Subcutaneous abdominal adipose tissue (tissue), 5 donors: ENCODE results near the gene SERTAD3.

Experiments used
- H3K27ac ChIP-seq: one replicate; pipeline ENCODE4 v1.7.0; 2013; ENCODE audit warnings: low read depth, mild to moderate bottlenecking, inconsistent platforms, low read length, moderate library complexity
- H3K27me3 ChIP-seq, 5 donors: one replicate each; pipeline ENCODE4 v1.7.0; 2013; ENCODE audit warnings: low read length in 5 of 5, inconsistent platforms in 1 of 5; ENCODE audit not compliant: control insufficient read depth in 5 of 5, insufficient read depth in 4 of 5
- H3K36me3 ChIP-seq, 5 donors: one replicate each; pipeline ENCODE4 v1.7.0; 2013; ENCODE audit warnings: low read length in 5 of 5; ENCODE audit not compliant: control insufficient read depth in 5 of 5, insufficient read depth in 5 of 5
- H3K4me1 ChIP-seq, 5 donors: one replicate each; pipeline ENCODE4 v1.7.0; 2013; ENCODE audit warnings: low read length in 5 of 5, mild to moderate bottlenecking in 3 of 5, moderate library complexity in 1 of 5; ENCODE audit not compliant: control insufficient read depth in 5 of 5, insufficient read depth in 5 of 5
- H3K4me3 ChIP-seq, 5 donors: one replicate each; pipeline ENCODE4 v1.7.0; 2013; ENCODE audit warnings: low read length in 5 of 5, low read depth in 1 of 5
- H3K9ac ChIP-seq, 5 donors: one replicate each; pipeline ENCODE4 v1.7.0; 2013; ENCODE audit warnings: low read length in 5 of 5, mild to moderate bottlenecking in 4 of 5, moderate library complexity in 3 of 5
- H3K9me3 ChIP-seq, 5 donors: one replicate each; pipeline ENCODE4 v1.7.0; 2013; ENCODE audit warnings: low read length in 5 of 5; ENCODE audit not compliant: control insufficient read depth in 5 of 5
- donor health status: healthy.
- donor health status: healthy.
- donor health status: healthy.
- donor health status: healthy.
- donor health status: healthy.

Gene SERTAD3

DNA sequence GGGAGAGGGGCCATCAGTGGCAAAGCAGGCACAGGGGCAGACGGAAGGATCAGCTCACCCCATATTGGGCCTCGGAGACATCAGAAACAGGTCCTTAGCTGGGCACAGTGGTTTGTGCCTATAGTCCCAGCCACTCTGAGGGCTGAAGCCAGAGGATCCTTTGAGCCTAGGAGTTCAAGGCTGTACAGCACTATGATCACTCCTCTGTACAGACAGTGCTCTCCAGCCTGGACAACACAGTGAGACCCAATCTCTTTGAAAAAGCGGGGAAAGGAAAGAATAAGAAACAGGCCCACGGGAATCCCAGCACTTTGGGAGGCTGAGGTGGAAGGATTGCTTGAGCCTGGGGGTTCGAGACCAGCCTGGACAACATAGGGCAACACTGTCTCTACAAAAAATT, 24.4 kb downstream of the SERTAD3 start:
- H3K9ac ChIP-seq: no peak overlapping the region
- peaks cover 0 to 14% (median 12%) of the 10 kb centered on the region in 5 donors for H3K36me3 ChIP-seq
- no peak overlapping the region for H3K27ac ChIP-seq
- H3K4me1 ChIP-seq: peaks cover 0 to 64% (median 41%) of the 10 kb centered on the region in 5 donors
- H3K27me3 ChIP-seq: no peaks in the 10 kb centered on the region
- H3K9me3 ChIP-seq: no peaks in the 10 kb centered on the region
- H3K4me3 ChIP-seq: no peak overlapping the region

DNA sequence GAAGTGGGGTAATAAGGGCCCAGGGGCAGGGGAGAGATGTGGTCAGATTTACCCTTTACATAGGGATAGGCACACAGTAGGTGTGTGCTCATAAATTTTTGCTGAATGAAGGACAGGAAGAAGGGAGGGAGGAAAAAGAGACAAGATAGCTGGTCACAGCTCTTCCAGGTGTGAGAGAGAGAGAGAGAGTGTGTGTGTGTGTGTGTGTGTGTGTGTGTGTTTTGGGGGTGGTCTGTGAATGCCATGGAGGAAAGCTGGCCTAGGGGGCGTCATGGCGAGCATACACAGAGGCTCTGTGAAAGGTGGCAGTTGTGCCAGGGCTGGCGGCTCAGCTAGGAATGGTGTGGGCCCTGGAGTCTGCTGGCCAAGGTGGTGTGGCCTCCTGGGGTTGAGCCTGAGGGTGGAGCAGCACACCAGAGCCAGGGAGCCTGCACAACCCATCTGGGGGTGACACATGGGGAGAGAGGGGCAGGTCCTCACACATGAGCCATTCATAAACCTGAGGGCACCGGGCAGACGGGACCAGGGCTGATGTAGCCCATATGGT, 25.0 kb downstream of the SERTAD3 start:
- Histone ChIP-seq H3K27me3 (no peaks in the 10 kb centered on the region), H3K9ac (no peak overlapping the region), H3K36me3 (peaks cover 0 to 14% (median 12%) of the 10 kb centered on the region in 5 donors), H3K4me1 (peaks cover 0 to 62% (median 39%) of the 10 kb centered on the region in 5 donors), H3K4me3 (no peak overlapping the region), H3K9me3 (no peaks in the 10 kb centered on the region), H3K27ac (no peak overlapping the region)

DNA sequence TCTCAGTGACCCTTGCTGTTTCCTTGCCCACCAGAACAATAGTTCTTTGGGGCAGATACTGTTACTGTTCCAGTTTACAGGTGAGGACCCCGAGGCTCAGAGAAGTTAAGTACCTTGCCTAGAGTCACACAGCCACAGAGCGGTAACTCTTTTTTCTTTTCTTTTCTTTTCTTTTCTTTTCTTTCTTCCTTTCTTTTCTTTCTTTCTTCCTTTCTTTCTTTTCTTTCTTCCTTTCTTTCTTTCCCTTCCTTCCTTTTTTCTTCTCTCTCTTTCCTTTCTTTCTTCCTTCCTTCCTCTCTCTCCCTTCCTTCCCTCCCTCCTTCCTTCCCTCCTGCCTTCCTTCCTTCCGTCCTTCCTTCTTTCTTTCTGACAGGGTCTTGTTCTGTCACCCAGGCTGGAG, 26.1 kb downstream of the SERTAD3 start:
- H3K27ac ChIP-seq: peak overlapping the region; percentile 75
- peaks cover 0 to 59% (median 31%) of the 10 kb centered on the region in 5 donors for H3K4me1 ChIP-seq
- peak overlapping the region in 2 of 5 donors; percentile 48 to 60 for H3K9ac ChIP-seq
- H3K36me3 ChIP-seq: peaks cover 0 to 10% (median 8%) of the 10 kb centered on the region in 5 donors
- no peaks in the 10 kb centered on the region for H3K27me3 ChIP-seq
- no peak overlapping the region for H3K4me3 ChIP-seq
- no peaks in the 10 kb centered on the region for H3K9me3 ChIP-seq

DNA sequence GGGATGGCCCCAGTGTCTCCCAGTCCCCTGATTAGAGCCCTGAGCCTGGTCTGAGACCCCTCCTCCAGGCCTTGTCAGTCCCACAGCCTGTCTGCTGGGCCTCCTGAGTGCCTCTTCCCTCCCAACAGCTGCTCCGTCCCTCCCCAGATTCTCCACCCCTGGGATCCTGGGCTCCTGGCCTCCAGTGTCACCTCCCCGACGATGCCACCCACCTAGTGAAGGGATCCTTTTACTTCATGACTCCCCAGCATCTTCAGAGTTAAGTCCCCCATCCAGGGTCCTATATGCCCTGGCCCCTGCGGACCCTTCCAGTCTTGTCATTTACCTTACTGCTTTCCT, 26.5 kb downstream of the SERTAD3 start:
- no peaks in the 10 kb centered on the region for H3K9me3 ChIP-seq
- peak overlapping the region in 2 of 5 donors; percentile 19 to 36 for H3K4me3 ChIP-seq
- H3K27ac ChIP-seq: peak overlapping the region; percentile 75
- H3K36me3 ChIP-seq: peaks cover 0 to 6% (median 4%) of the 10 kb centered on the region in 5 donors
- H3K9ac ChIP-seq: peak overlapping the region in 3 of 5 donors; percentile 14 to 60 (median 48)
- no peaks in the 10 kb centered on the region for H3K27me3 ChIP-seq
- peaks cover 0 to 55% (median 32%) of the 10 kb centered on the region in 5 donors for H3K4me1 ChIP-seq

DNA sequence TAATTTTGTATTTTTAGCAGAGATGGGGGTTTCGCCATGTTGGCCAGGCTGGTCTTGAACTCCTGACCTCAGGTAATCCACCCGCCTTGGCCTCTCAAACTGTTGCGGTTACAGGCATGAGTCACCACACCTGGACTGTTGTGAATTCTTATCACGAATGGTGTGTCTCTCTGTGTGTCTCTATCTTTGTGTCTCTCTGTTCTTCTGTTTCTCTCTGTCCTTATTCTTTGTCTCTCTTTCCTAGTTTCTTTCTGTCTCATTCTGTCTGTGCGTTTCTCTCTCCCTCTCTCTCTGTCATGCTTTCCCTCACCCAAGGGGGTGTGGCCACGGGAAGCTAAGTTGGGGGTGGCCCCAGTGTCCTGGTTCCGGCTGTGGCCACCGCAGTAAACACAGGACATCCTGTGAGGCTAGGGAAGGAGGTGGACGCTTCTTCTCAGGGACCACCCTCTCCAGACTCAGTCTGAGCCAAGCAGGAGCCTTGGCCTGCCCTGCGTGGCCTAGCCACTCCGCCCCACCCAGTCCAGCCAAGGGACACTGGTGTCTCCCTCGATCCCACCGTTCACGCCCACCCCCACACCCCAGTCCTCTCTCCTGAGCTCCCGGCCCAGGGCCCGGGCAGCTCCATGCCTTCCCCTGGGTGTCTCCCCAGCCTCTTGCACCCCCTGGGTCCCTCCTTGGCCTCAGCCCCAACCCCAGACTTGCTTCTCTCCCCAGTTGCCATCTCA, 27.1 kb downstream of the SERTAD3 start:
- peak overlapping the region in 3 of 5 donors; percentile 14 to 60 (median 48) for H3K9ac ChIP-seq
- peak overlapping the region in 3 of 5 donors; percentile 19 to 37 (median 36) for H3K4me3 ChIP-seq
- H3K36me3 ChIP-seq: peaks cover 0 to under 1% (median 0%) of the 10 kb centered on the region in 5 donors
- H3K27ac ChIP-seq: peak overlapping the region; percentile 75
- H3K27me3 ChIP-seq: no peaks in the 10 kb centered on the region
- peaks cover 0 to 54% (median 32%) of the 10 kb centered on the region in 5 donors for H3K4me1 ChIP-seq
- no peaks in the 10 kb centered on the region for H3K9me3 ChIP-seq

DNA sequence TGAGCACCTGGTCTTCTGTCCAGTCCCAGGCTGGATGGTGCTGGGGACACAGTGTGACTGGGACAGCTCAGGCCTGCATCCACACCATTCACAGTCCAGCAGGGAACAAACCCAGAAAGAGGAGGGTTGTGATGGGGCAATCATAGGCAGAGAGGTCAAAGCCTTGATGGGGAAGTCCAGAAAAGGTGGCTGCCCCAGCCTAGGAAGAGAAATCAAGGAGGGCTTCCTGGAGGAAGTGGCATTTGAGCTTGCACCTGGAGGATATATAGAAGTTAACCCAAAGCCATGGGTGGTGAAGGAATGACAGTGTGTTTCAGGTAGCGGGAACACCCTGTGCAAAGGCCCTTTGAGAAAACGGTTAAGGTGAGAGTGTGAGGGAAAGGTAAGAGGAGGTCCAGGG, 28.4 kb downstream of the SERTAD3 start:
- H3K4me1 ChIP-seq: peaks cover 0 to 57% (median 33%) of the 10 kb centered on the region in 5 donors
- no peak overlapping the region for H3K4me3 ChIP-seq
- no peak overlapping the region for H3K27ac ChIP-seq
- no peak overlapping the region for H3K9ac ChIP-seq
- H3K9me3 ChIP-seq: no peaks in the 10 kb centered on the region
- peaks cover 0 to 3% (median 0%) of the 10 kb centered on the region in 5 donors for H3K27me3 ChIP-seq
- H3K36me3 ChIP-seq: no peaks in the 10 kb centered on the region

DNA sequence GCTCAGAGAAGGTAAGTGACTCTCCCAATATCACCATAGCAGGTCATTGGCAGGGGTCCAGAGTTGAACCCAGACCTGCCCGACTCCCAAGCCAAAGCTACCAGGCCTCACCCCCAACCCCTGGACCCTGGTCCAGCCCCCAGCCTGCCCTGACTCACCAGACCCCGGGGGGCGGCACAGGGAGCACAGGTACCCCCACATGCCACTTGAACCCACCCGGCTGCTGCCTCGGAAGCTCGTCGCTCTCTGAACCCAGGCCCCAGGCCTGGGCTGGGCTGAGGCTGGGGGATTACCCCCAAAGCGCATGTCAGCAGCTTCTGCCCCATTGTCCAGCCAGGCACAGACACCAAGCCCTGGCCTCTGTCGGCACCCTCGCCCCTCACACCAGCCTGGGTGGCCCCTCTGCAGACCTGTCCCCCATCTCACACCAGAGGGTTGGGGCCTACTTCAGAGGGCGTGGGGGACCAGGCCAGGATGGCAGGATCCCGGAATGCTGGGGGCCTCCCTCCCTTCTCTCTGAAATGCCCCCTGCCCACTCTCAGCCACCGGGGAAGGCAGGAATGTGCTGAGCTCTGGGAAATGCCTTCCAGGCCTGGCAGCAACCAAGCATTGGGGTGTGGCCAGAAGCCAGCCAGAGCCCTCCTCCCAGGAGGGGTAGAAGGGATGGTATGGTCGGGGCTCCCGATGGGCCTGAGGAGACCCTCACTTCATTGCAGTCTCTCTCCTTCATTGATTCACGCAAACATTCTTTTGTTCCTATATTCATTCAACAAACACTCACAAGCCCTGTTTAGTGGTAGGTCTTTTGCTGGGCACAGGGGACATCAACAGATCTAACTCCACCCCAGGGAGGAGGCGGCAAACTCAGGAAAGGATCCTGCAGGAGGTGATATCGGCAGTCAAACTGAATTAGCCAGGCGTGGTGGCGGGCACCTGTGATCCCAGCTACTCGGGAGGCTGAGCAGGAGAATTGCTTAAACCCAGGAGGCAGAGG, 29.3 kb downstream of the SERTAD3 start:
- Histone ChIP-seq H3K9me3 (no peaks in the 10 kb centered on the region), H3K27ac (no peak overlapping the region), H3K4me1 (peaks cover 0 to 54% (median 33%) of the 10 kb centered on the region in 5 donors), H3K9ac (no peak overlapping the region), H3K36me3 (no peaks in the 10 kb centered on the region), H3K27me3 (peaks cover 0 to 3% (median 0%) of the 10 kb centered on the region in 5 donors), H3K4me3 (no peak overlapping the region)

DNA sequence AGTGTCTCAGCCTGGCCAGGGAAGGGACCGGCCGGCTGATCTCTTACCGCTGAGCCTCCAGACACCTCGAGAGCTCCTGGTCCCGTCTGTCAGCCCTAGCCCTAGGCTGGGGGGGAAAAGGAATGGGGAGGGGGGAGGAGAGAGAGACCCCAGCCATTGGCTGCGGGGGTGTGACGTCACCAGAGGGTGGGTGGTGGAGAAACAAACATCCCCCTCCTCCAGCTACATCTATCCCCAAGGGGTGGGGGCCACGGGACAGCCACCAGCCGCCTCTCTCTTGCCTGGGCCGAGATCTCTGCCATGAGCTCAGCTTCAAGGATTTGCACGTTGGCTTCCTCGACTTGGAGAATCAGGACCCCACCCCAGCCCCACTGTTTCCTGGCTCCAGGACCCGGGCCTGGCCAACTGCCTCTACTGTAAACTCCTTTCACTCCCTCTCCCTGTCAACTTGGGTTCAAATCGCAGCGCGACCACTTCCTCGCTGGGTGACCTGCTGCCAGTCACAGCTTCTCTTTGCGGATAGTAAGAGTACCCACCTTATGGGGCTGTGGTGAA, 30.8 kb downstream of the SERTAD3 start, which contains the start of gene PRX:
Gene PRX (minus strand): TSS at position 88 of the 555 bp plus-strand sequence. CDS start 5,446 bp downstream, outside the sequence.
- peaks cover 0 to 3% (median 0%) of the 10 kb centered on the region in 5 donors for H3K27me3 ChIP-seq
- H3K27ac ChIP-seq: no peak within 1 kb of the TSS
- H3K9me3 ChIP-seq: no peaks in the 10 kb centered on the region
- H3K4me1 ChIP-seq: peaks cover 0 to 53% (median 33%) of the 10 kb centered on the region in 5 donors
- no peak within 1 kb of the TSS for H3K4me3 ChIP-seq
- no peaks in the 10 kb centered on the region for H3K36me3 ChIP-seq
- no peak within 1 kb of the TSS for H3K9ac ChIP-seq

DNA sequence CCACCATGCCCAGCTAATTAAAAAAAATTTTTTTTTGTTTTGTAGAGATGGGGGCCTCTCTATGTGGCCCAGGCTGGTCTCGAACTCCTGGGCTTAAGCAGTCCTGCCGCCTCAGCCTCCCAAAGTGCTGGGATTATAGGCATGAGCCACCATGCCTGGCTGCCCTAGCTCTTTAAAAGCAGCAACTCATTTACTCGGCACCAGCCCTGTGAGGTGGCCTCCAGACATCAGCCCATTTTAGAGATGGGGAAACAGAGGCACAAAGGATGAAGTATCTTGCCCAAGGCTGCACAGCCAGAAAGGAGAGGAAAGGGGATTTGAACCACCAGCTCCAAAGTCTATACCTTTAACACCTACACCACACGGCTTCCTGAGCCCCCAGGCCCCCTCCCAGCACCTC, 31.3 kb downstream of the SERTAD3 start:
- H3K4me3 ChIP-seq: no peak overlapping the region
- H3K27me3 ChIP-seq: peaks cover 0 to 3% (median 0%) of the 10 kb centered on the region in 5 donors
- H3K9ac ChIP-seq: no peak overlapping the region
- H3K4me1 ChIP-seq: peaks cover 2 to 52% (median 36%) of the 10 kb centered on the region in 5 donors
- H3K36me3 ChIP-seq: no peaks in the 10 kb centered on the region
- no peak overlapping the region for H3K27ac ChIP-seq
- no peaks in the 10 kb centered on the region for H3K9me3 ChIP-seq
